ENCODE data around the gene ACOT8. TPM values are rescaled to one million over a fixed set of nuclear protein-coding genes. Genes with fewer than 3 reads are reported as not detected.
"Not testable (repeated sequence)": the region's sequence is repeated elsewhere in the genome, so short reads cannot be mapped to it uniquely, and the experiment has no call there.

Gene ACOT8
- total RNA-seq, 1 experiment from 2014 or later: 19.5 TPM

GRCh38 chr20:45810191-45810970 is 46.8 kb downstream of the ACOT8 start:
- Mint-ChIP-seq H3K4me3 (ENCODE audit: unreplicated experiment) (no peak overlapping the region), H3K27ac (ENCODE audit: low read depth, unreplicated experiment) (no peak overlapping the region), H3K27me3 (ENCODE audit: insufficient read depth, unreplicated experiment) (no peaks in the 10 kb centered on the region), H3K4me1 (ENCODE audit: insufficient read depth, unreplicated experiment) (peaks cover 11% of the 10 kb centered on the region), H3K36me3 (ENCODE audit: insufficient read depth, unreplicated experiment) (peaks cover 65% of the 10 kb centered on the region), H3K9me3 (ENCODE audit: unreplicated experiment) (no peaks in the 10 kb centered on the region)
- POLR2A ChIA-PET: interaction anchor here (0.7 to 1.2 kb wide), 4 partner anchors 18 to 32 kb away, joined by 3 to 4 read pairs (median 3); partner anchors contain the start of genes DNTTIP1, SNX21 and WFDC3
- no peak for TF ChIP-seq CTCF (IDR thresholded peaks at IDR 0.05; ENCODE audit: unreplicated experiment)
- DNase-seq (ENCODE audit: unreplicated experiment): no peak
- BruUV-seq (replicated peaks): no TSS peak
- CTCF ChIA-PET: interaction anchor here (0.8 to 3.5 kb wide), 2 partner anchors 11 to 160 kb away, joined by 3 to 40 read pairs; no protein-coding TSS in a partner anchor
- intact Hi-C loops (cut with micrococcal nuclease): no loop called here

- BruUV-seq (replicated peaks): no TSS peak
- peaks cover 61% of the 10 kb centered on the region for H3K36me3 Mint-ChIP-seq (ENCODE audit: insufficient read depth, unreplicated experiment)
- no peak overlapping the region for H3K4me3 Mint-ChIP-seq (ENCODE audit: unreplicated experiment)
- no peak for TF ChIP-seq CTCF (IDR thresholded peaks at IDR 0.05; ENCODE audit: unreplicated experiment)
- H3K27me3 Mint-ChIP-seq (ENCODE audit: insufficient read depth, unreplicated experiment): no peaks in the 10 kb centered on the region
- POLR2A ChIA-PET: interaction anchor here (0.8 to 1.1 kb wide), 2 partner anchors 10 to 133 kb away, joined by 3 read pairs; partner anchors contain the start of genes DNTTIP1 and WFDC3
- H3K4me1 Mint-ChIP-seq (ENCODE audit: insufficient read depth, unreplicated experiment): peaks cover 6% of the 10 kb centered on the region
- DNase-seq (ENCODE audit: unreplicated experiment): no peak
- intact Hi-C loops (cut with micrococcal nuclease): no loop called here
- H3K27ac Mint-ChIP-seq (ENCODE audit: low read depth, unreplicated experiment): no peak overlapping the region
- CTCF ChIA-PET: interaction anchor here (0.6 to 1.2 kb wide), 5 partner anchors 51 to 1430 kb away, joined by 3 read pairs; partner anchors contain the start of gene EPPIN
- H3K9me3 Mint-ChIP-seq (ENCODE audit: unreplicated experiment): no peaks in the 10 kb centered on the region
Measured at GRCh38 chr20:45801851-45802250, 55.3 kb downstream of the ACOT8 start.

GRCh38 chr20:45798935-45799642 is 58.1 kb downstream of the ACOT8 start:
- peak; percentile 74 for TF ChIP-seq CTCF (IDR thresholded peaks at IDR 0.05; ENCODE audit: unreplicated experiment)
- ChIA-PET POLR2A (interaction anchor here (0.6 to 2.0 kb wide), 14 partner anchors 8 to 289 kb away, joined by 3 to 8 read pairs (median 4); partner anchors contain the start of gene SNX21), CTCF (interaction anchor here (0.6 to 2.9 kb wide), 56 partner anchors 9 to 1565 kb away, joined by 3 to 48 read pairs (median 5); partner anchors contain the start of genes ACOT8, CTSA, NEURL2 and SYS1)
- H3K4me3 Mint-ChIP-seq (ENCODE audit: unreplicated experiment): no peak overlapping the region
- peaks cover 62% of the 10 kb centered on the region for H3K36me3 Mint-ChIP-seq (ENCODE audit: insufficient read depth, unreplicated experiment)
- intact Hi-C loops (cut with micrococcal nuclease): loop anchor here (10.0 kb wide), 1 partner anchor 136 kb away; the partner anchor contains the start of gene PCIF1
- BruUV-seq (replicated peaks): no TSS peak
- H3K9me3 Mint-ChIP-seq (ENCODE audit: unreplicated experiment): no peaks in the 10 kb centered on the region
- peak; percentile 71 for DNase-seq (ENCODE audit: unreplicated experiment)
- H3K27me3 Mint-ChIP-seq (ENCODE audit: insufficient read depth, unreplicated experiment): no peaks in the 10 kb centered on the region
- peaks cover 6% of the 10 kb centered on the region for H3K4me1 Mint-ChIP-seq (ENCODE audit: insufficient read depth, unreplicated experiment)
- H3K27ac Mint-ChIP-seq (ENCODE audit: low read depth, unreplicated experiment): peak overlapping the region; percentile 40

DNA sequence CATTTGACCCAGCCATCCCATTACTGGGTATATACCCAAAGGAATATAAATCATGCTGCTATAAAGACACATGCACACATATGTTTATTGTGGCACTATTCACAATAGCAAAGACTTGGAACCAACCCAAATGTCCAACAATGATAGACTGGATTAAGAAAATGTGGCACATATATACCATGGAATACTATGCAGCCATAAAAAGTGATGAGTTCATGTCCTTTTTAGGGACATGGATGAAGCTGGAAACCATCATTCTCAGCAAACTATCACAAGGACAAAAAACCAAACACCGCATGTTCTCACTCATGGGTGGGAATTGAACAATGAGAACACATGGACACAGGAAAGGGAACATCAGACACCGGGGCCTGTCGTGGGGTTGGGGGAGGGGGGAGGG is 59.2 kb downstream of the ACOT8 start:
- POLR2A ChIA-PET; BruUV-seq (replicated peaks); H3K9me3 Mint-ChIP-seq (ENCODE audit: unreplicated experiment); DNase-seq (ENCODE audit: unreplicated experiment); H3K27me3 Mint-ChIP-seq (ENCODE audit: insufficient read depth, unreplicated experiment); H3K4me3 Mint-ChIP-seq (ENCODE audit: unreplicated experiment); H3K4me1 Mint-ChIP-seq (ENCODE audit: insufficient read depth, unreplicated experiment); H3K27ac Mint-ChIP-seq (ENCODE audit: low read depth, unreplicated experiment): not testable (repeated sequence)
- peaks cover 65% of the 10 kb centered on the region for H3K36me3 Mint-ChIP-seq (ENCODE audit: insufficient read depth, unreplicated experiment)
- intact Hi-C loops (cut with micrococcal nuclease): loop anchor here (10.0 kb wide), 1 partner anchor 137 kb away; the partner anchor contains the start of gene PCIF1
- CTCF ChIA-PET: interaction anchor here (1.2 to 2.9 kb wide), 13 partner anchors 8 to 435 kb away, joined by 4 to 48 read pairs (median 12); partner anchors contain the start of genes ACOT8, SYS1, UBE2C and ZSWIM3

- intact Hi-C loops (cut with micrococcal nuclease): loop anchor here (10.0 kb wide), 1 partner anchor 137 kb away; the partner anchor contains the start of gene PCIF1
- peaks cover 66% of the 10 kb centered on the region for H3K36me3 Mint-ChIP-seq (ENCODE audit: insufficient read depth, unreplicated experiment)
- H3K9me3 Mint-ChIP-seq (ENCODE audit: unreplicated experiment); H3K4me3 Mint-ChIP-seq (ENCODE audit: unreplicated experiment); BruUV-seq (replicated peaks); H3K27me3 Mint-ChIP-seq (ENCODE audit: insufficient read depth, unreplicated experiment); H3K27ac Mint-ChIP-seq (ENCODE audit: low read depth, unreplicated experiment); POLR2A ChIA-PET; DNase-seq (ENCODE audit: unreplicated experiment); CTCF ChIA-PET: not testable (repeated sequence)
- H3K4me1 Mint-ChIP-seq (ENCODE audit: insufficient read depth, unreplicated experiment): peaks cover 10% of the 10 kb centered on the region
Measured at GRCh38 chr20:45797510-45797909, 59.7 kb downstream of the ACOT8 start.

Data from MCF 10A (cell line).